Islet of Langerhans (tissue), 1 donor: Measurements from ENCODE around the gene CAMTA1.

ENCODE experiments used
- FAIRE-seq: peaks from one replicate; lab custom pipeline; 2011; peaks lifted over from hg19 to GRCh38; lab: Jason Lieb, UNC

CAMTA1 gene

GRCh38 chr1:7043191-7043549 lies 257.9 kb downstream of the CAMTA1 start:
- FAIRE-seq, result no peak

- FAIRE-seq, result no peak
Observed at GRCh38 chr1:7043719-7044535, 258.7 kb downstream of the CAMTA1 start.

GRCh38 chr1:7045897-7046296 lies 260.6 kb downstream of the CAMTA1 start:
- FAIRE-seq, result no peak

GRCh38 chr1:7046314-7046713 lies 261.1 kb downstream of the CAMTA1 start:
- FAIRE-seq, result no peak

GRCh38 chr1:7046891-7047290 lies 261.6 kb downstream of the CAMTA1 start:
- no peak for FAIRE-seq

GRCh38 chr1:7047866-7048265 lies 262.6 kb downstream of the CAMTA1 start:
- FAIRE-seq, result no peak

GRCh38 chr1:7048395-7048794 lies 263.1 kb downstream of the CAMTA1 start:
- no peak for FAIRE-seq

- no peak for FAIRE-seq
Observed at GRCh38 chr1:7049913-7050625, 264.8 kb downstream of the CAMTA1 start.

GRCh38 chr1:7050751-7051665 lies 265.8 kb downstream of the CAMTA1 start:
- FAIRE-seq, result no peak

GRCh38 chr1:7052701-7053100 lies 267.4 kb downstream of the CAMTA1 start:
- no peak for FAIRE-seq

- no peak for FAIRE-seq
Observed at GRCh38 chr1:7060745-7061144, 275.5 kb downstream of the CAMTA1 start.

GRCh38 chr1:7062346-7063061 lies 277.2 kb downstream of the CAMTA1 start:
- FAIRE-seq, result no peak

GRCh38 chr1:7063981-7064380 lies 278.7 kb downstream of the CAMTA1 start:
- FAIRE-seq, result no peak

GRCh38 chr1:7068552-7068951 lies 283.3 kb downstream of the CAMTA1 start:
- no peak for FAIRE-seq

- FAIRE-seq, result no peak
Observed at GRCh38 chr1:7069931-7070330, 284.7 kb downstream of the CAMTA1 start.

GRCh38 chr1:7070389-7071029 lies 285.3 kb downstream of the CAMTA1 start:
- no peak for FAIRE-seq

- FAIRE-seq, result no peak
Observed at GRCh38 chr1:7076117-7076516, 290.9 kb downstream of the CAMTA1 start.

- FAIRE-seq, result no peak
Observed at GRCh38 chr1:7076572-7076971, 291.3 kb downstream of the CAMTA1 start.

- FAIRE-seq, result no peak
Observed at GRCh38 chr1:7077136-7077535, 291.9 kb downstream of the CAMTA1 start.

- FAIRE-seq, result no peak
Observed at GRCh38 chr1:7077970-7078369, 292.7 kb downstream of the CAMTA1 start.

- FAIRE-seq, result no peak
Observed at GRCh38 chr1:7079637-7080036, 294.4 kb downstream of the CAMTA1 start.
